K562 (cell line): ENCODE results near the gene CIAO3. TPM values are rescaled to one million over a fixed set of nuclear protein-coding genes. Genes with fewer than 3 reads are reported as not detected.

ENCODE experiments used
- BCOR ChIP-seq: fragments of 450-650 bp; IDR thresholded peaks from 2 replicates; pipeline ENCODE4 v1.6.1; 2016
- CREM ChIP-seq: IDR thresholded peaks from 2 replicates; pipeline ENCODE4 v1.6.1; 2014; ENCODE audit warnings: antibody characterized with exemption, low read depth
- CXXC5 ChIP-seq: fragments of 250-450 bp; sonication (Bioruptor Pico); IDR thresholded peaks from 2 replicates; pipeline ENCODE4 v1.8.0; 2022; ENCODE audit warnings: inconsistent platforms, mild to moderate bottlenecking, moderate library complexity
- ELF2 ChIP-seq: fragments of 250-450 bp; sonication (Bioruptor Pico); IDR thresholded peaks from 2 replicates; pipeline ENCODE4 v1.5.0; 2021; ENCODE audit warnings: mild to moderate bottlenecking
- FOXK1 ChIP-seq: sonication (generic); formaldehyde crosslinking; IDR thresholded peaks from 2 replicates; pipeline ENCODE4 v1.8.0; 2022; ENCODE audit warnings: missing genetic modification reagents, mild to moderate bottlenecking, borderline replicate concordance
- FOXP4 ChIP-seq: sonication (generic); formaldehyde crosslinking; IDR thresholded peaks from 2 replicates; pipeline ENCODE4 v1.8.0; 2022; ENCODE audit warnings: mild to moderate bottlenecking, missing genetic modification reagents, borderline replicate concordance
- GATAD2A ChIP-seq: fragments of 450-650 bp; IDR thresholded peaks from 2 replicates; pipeline ENCODE4 v1.6.1; 2017
- HIVEP1 ChIP-seq: fragments of 250-450 bp; sonication (Bioruptor Pico); IDR thresholded peaks from 2 replicates; pipeline ENCODE4 v1.4.0; 2020; ENCODE audit warnings: mild to moderate bottlenecking
- KLF1 ChIP-seq: fragments of 450-650 bp; IDR thresholded peaks from 2 replicates; pipeline ENCODE4 v1.6.1; 2016; ENCODE audit warnings: missing genetic modification characterization, missing compliant biosample characterization
- MTA2 ChIP-seq: fragments of 450-650 bp; IDR thresholded peaks from 2 replicates; pipeline ENCODE4 v1.6.1; 2016; ENCODE audit warnings: low read depth
- NFXL1 ChIP-seq: fragments of 450-650 bp; formaldehyde crosslinking; IDR thresholded peaks from 2 replicates; pipeline ENCODE4 v1.4.0; 2021; ENCODE audit warnings: mild to moderate bottlenecking
- POLR2A ChIP-seq: fragments of 450-650 bp; conservative IDR thresholded peaks from 2 replicates; pipeline ENCODE4 v1.6.1; 2016
- SLC30A9 ChIP-seq: fragments of 250-450 bp; sonication (Bioruptor Pico); IDR thresholded peaks from 2 replicates; pipeline ENCODE4 v1.8.0; 2022; ENCODE audit warnings: mild to moderate bottlenecking, moderate library complexity
- SRF ChIP-seq, 2 experiments: fragments of 250-450, 450-650 bp in 1 of 2; sonication (Bioruptor Pico) in 1 of 2; sonication (generic) in 1 of 2; formaldehyde crosslinking; IDR thresholded peaks; 2 replicates each; pipeline versions ENCODE4 v1.5.0 to v1.5.1; 2020 to 2022; ENCODE audit warnings: mild to moderate bottlenecking in 1 of 2, missing genetic modification reagents in 1 of 2
- SRSF3 ChIP-seq: fragments of 200-400 bp; formaldehyde crosslinking; IDR thresholded peaks from 2 replicates; pipeline ENCODE4 v1.6.1; 2016; ENCODE audit warnings: mild to moderate bottlenecking, low read length, moderate library complexity; ENCODE audit not compliant: insufficient read depth
- TCF15 ChIP-seq: fragments of 250-450 bp; sonication (Bioruptor Pico); IDR thresholded peaks from 2 replicates; pipeline ENCODE4 v1.8.0; 2022; ENCODE audit warnings: moderate library complexity, mild to moderate bottlenecking, inconsistent platforms
- ZBTB7A ChIP-seq: IDR thresholded peaks from 2 replicates; pipeline ENCODE4 v1.6.1; 2011; ENCODE audit warnings: low read depth, mild to moderate bottlenecking, low read length, moderate library complexity, borderline replicate concordance; ENCODE audit not compliant: control insufficient read depth
- ZNF232 ChIP-seq: sonication (generic); formaldehyde crosslinking; IDR thresholded peaks from 2 replicates; pipeline ENCODE4 v1.8.0; 2022; ENCODE audit warnings: mild to moderate bottlenecking, missing genetic modification reagents
- ZNF282 ChIP-seq: sonication (generic); formaldehyde crosslinking; IDR thresholded peaks from 2 replicates; pipeline ENCODE4 v1.8.1; 2023; ENCODE audit warnings: missing genetic modification reagents
- ZNF507 ChIP-seq: conservative IDR thresholded peaks from 2 replicates; pipeline ENCODE4 v1.6.1; 2017; ENCODE audit warnings: missing genetic modification characterization, missing compliant biosample characterization
- ZNF76 ChIP-seq: fragments of 250-450 bp; sonication (Bioruptor Pico); IDR thresholded peaks from 2 replicates; pipeline ENCODE4 v1.4.0; 2020; ENCODE audit warnings: mild to moderate bottlenecking, moderate library complexity, borderline replicate concordance
- ZNF764 ChIP-seq: fragments of 250-450 bp; sonication (Bioruptor Pico); IDR thresholded peaks from 2 replicates; pipeline ENCODE4 v1.4.0; 2020; ENCODE audit warnings: low read depth, mild to moderate bottlenecking, moderate library complexity
- polyA plus RNA-seq, 8 experiments: library from polyadenylated mRNA; depleted of rRNA in 4 of 8; stranded (reverse) in 5 of 8; unstranded in 3 of 8; fragments of >200 nt; fragmentation: Nextera tagmentation in 2 of 8; fragmentation: Illumina TruSeq in 1 of 8; extraction: Ambion mirVana in 2 of 8; extraction: Trizol in 1 of 8; gene quantifications; 2 replicates each; pipeline versions ENCODE4 v1.2.1 to v1.2.3, GENCODE V29; 2011 to 2014; ENCODE audit warnings: inconsistent platforms in 1 of 8, missing spikeins in 1 of 8
- total RNA-seq, 7 experiments: library from RNA; depleted of rRNA in 6 of 7; stranded (reverse); fragments of >200 nt in 6 of 7; fragmentation: Illumina TruSeq in 2 of 7; extraction: Trizol in 2 of 7; gene quantifications; 2 replicates each; pipeline versions ENCODE4 v1.2.1 to v1.2.3, GENCODE V29; 2011 to 2021; ENCODE audit warnings: low replicate concordance in 1 of 7
- TF ChIP-seq, protein P1 (sequence below), 3 experiments: IDR thresholded peaks in 2 of 3; conservative IDR thresholded peaks in 1 of 3; 2 replicates each; pipeline ENCODE4 v1.5.1; 2011 to 2012; ENCODE audit warnings: low read length in 3 of 3, mild to moderate bottlenecking in 3 of 3, control low read depth in 2 of 3, improper control_type of control experiment in 1 of 3, inconsistent platforms in 1 of 3, low read depth in 1 of 3, mixed read lengths in 1 of 3, moderate library complexity in 1 of 3; ENCODE audit not compliant: insufficient read depth in 2 of 3

The CIAO3 gene
- total and polyA plus RNA-seq, 9 of the 15 experiments (the other 6 are each of a cell fraction or from before 2014, with no cell fraction given) = 2.2 to 35.6 (median 18.7) TPM

GRCh38 chr16:721765-722540 is 18.8 kb downstream of the CIAO3 start (continued):
- no peak for TF ChIP-seq SLC30A9 (CRISPR knock-in tag)
- no peak for TF ChIP-seq TCF15 (CRISPR knock-in tag)
- TF ChIP-seq, protein P1, sequence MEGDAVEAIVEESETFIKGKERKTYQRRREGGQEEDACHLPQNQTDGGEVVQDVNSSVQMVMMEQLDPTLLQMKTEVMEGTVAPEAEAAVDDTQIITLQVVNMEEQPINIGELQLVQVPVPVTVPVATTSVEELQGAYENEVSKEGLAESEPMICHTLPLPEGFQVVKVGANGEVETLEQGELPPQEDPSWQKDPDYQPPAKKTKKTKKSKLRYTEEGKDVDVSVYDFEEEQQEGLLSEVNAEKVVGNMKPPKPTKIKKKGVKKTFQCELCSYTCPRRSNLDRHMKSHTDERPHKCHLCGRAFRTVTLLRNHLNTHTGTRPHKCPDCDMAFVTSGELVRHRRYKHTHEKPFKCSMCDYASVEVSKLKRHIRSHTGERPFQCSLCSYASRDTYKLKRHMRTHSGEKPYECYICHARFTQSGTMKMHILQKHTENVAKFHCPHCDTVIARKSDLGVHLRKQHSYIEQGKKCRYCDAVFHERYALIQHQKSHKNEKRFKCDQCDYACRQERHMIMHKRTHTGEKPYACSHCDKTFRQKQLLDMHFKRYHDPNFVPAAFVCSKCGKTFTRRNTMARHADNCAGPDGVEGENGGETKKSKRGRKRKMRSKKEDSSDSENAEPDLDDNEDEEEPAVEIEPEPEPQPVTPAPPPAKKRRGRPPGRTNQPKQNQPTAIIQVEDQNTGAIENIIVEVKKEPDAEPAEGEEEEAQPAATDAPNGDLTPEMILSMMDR (IDR thresholded peaks at IDR 0.05 in 2 of 3, conservative IDR thresholded peaks at IDR 0.05 in 1 of 3; ENCODE audit: insufficient read depth in 2 of 3, low read depth in 1 of 3, low read length in 3 of 3) = no peak
- 0 out of 2 replicates have a peak, but pooled peaks have one; percentile 64 for TF ChIP-seq HIVEP1 (CRISPR knock-in tag)
- no peak for TF ChIP-seq ZNF76 (CRISPR knock-in tag)
- TF ChIP-seq CXXC5 (CRISPR knock-in tag) = no peak
- TF ChIP-seq KLF1 = no peak
- TF ChIP-seq FOXK1 = 0 out of 2 replicates have a peak, but pooled peaks have one; percentile 25
- no peak for TF ChIP-seq ZNF764
- no peak for TF ChIP-seq SRSF3
- TF ChIP-seq ZNF507 (tag) = no peak
- TF ChIP-seq MTA2 = no peak
- no peak for TF ChIP-seq GATAD2A
- 0 out of 2 replicates have a peak, but pooled peaks have one; percentile 32 for TF ChIP-seq FOXP4 (CRISPR knock-in tag)
- no peak for TF ChIP-seq SRF (CRISPR knock-in tag; IDR thresholded peaks at IDR 0.05)
- TF ChIP-seq CREM = no peak
- peak; percentile 55; the same call in 1 of the 2 replicates for TF ChIP-seq ZNF232 (CRISPR knock-in tag)
- no peak for TF ChIP-seq ELF2 (CRISPR knock-in tag)
- no peak for TF ChIP-seq NFXL1 (CRISPR knock-in tag)
- peak; percentile 11; the same call in 1 of the 2 replicates for TF ChIP-seq POLR2A
- no peak for TF ChIP-seq ZBTB7A
- TF ChIP-seq BCOR = no peak
- TF ChIP-seq ZNF282 (CRISPR knock-in tag) = no peak
